ENCODE results near the gene FOXL2.
"Not testable (repeated sequence)": the region's sequence is repeated elsewhere in the genome, so short reads cannot be mapped to it uniquely, and the experiment has no call there.

FOXL2 gene

GRCh38 chr3:138933068-138933668 is 13.8 kb downstream of the FOXL2 start:
- DNase-seq (ENCODE audit: low spot score) = no peak

- DNase-seq (ENCODE audit: low spot score) = no peak
Measured at GRCh38 chr3:138928727-138929372, 18.1 kb downstream of the FOXL2 start.

- DNase-seq (ENCODE audit: low spot score) = peak; percentile 79
Measured at GRCh38 chr3:138923531-138923994, 23.4 kb downstream of the FOXL2 start.

- DNase-seq (ENCODE audit: low spot score) = not testable (repeated sequence)
Measured at GRCh38 chr3:138922400-138922799, 24.5 kb downstream of the FOXL2 start.

- no peak for DNase-seq (ENCODE audit: low spot score)
Measured at GRCh38 chr3:138921316-138922292, 25.3 kb downstream of the FOXL2 start.

GRCh38 chr3:138919325-138919724 is 27.6 kb downstream of the FOXL2 start:
- no peak for DNase-seq (ENCODE audit: low spot score)

- DNase-seq (ENCODE audit: low spot score) = no peak
Measured at GRCh38 chr3:138916824-138917223, 30.1 kb downstream of the FOXL2 start.

- DNase-seq (ENCODE audit: low spot score) = peak; percentile 96
Measured at GRCh38 chr3:138915503-138916498, 31.1 kb downstream of the FOXL2 start.

GRCh38 chr3:138914870-138915502 is 32.0 kb downstream of the FOXL2 start:
- DNase-seq (ENCODE audit: low spot score) = no peak

GRCh38 chr3:138913766-138914165 is 33.2 kb downstream of the FOXL2 start:
- no peak for DNase-seq (ENCODE audit: low spot score)

GRCh38 chr3:138912237-138912636 is 34.7 kb downstream of the FOXL2 start:
- DNase-seq (ENCODE audit: low spot score) = no peak

GRCh38 chr3:138911621-138912020 is 35.3 kb downstream of the FOXL2 start:
- DNase-seq (ENCODE audit: low spot score) = no peak

- DNase-seq (ENCODE audit: low spot score) = no peak
Measured at GRCh38 chr3:138909904-138910303, 37.0 kb downstream of the FOXL2 start.

- no peak for DNase-seq (ENCODE audit: low spot score)
Measured at GRCh38 chr3:138908846-138909245, 38.1 kb downstream of the FOXL2 start.

GRCh38 chr3:138907539-138907938 is 39.4 kb downstream of the FOXL2 start:
- DNase-seq (ENCODE audit: low spot score) = no peak

GRCh38 chr3:138902171-138902570 is 44.8 kb downstream of the FOXL2 start:
- no peak for DNase-seq (ENCODE audit: low spot score)

GRCh38 chr3:138901567-138901966 is 45.4 kb downstream of the FOXL2 start:
- no peak for DNase-seq (ENCODE audit: low spot score)

- DNase-seq (ENCODE audit: low spot score) = no peak
Measured at GRCh38 chr3:138899351-138899991, 47.5 kb downstream of the FOXL2 start.

GRCh38 chr3:138898708-138899107 is 48.2 kb downstream of the FOXL2 start:
- DNase-seq (ENCODE audit: low spot score) = no peak

- DNase-seq (ENCODE audit: low spot score) = no peak
Measured at GRCh38 chr3:138898301-138898700, 48.6 kb downstream of the FOXL2 start.
